ENCODE results near the gene CNR1.

Gene CNR1

DNA sequence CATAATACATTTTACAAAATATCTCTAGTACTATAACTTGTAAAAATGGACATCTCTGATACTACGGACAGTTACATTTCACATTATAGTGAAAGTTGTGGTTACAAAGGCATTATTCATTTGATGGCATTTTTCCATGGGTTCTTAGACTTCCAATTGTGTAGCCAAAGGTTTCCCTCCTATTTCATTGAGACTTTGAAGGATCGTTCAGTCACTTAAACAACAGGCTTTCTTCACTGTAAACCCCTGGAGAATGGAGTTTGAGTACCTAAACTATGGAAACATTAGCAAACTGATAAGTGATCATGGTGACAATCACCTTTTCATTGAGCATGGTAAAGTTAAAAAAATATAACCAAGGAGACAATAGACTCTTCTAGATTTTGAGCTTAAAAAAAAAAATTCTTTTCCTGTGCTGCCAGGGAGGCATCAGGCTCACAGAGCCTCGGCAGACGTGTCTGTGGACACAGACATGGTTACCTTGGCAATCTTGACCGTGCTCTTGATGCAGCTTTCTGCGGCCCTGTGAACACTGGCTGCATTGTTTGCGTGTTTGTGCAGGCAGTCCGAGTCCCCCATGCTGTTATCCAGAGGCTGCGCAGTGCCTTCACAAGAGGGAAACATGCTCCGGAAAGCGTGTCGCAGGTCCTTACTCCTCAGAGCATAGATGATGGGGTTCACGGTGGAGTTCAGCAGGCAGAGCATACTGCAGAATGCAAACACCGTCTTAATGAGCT lies 22.6 kb downstream of the CNR1 start:
- DNase-seq (ENCODE audit: low read depth in 2 of 2) = no peak

DNA sequence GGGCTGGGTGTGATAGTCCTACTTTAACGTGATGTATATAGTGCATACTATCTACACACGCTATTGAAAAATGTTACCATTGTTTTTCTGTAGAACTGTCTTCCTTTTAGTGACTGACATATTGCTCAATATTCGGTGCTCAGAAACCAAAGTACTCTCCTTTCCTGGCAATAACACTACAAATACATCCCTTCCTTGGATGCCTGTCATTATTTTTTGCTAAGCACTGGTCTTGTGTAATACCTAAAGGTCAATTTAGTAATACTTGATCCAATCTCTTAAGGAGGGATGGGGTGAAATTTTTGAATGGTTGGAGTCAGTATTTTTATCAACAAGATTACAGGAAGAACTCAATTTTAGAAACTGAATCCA lies 23.9 kb downstream of the CNR1 start:
- DNase-seq (ENCODE audit: low read depth in 2 of 2) = no peak

DNA sequence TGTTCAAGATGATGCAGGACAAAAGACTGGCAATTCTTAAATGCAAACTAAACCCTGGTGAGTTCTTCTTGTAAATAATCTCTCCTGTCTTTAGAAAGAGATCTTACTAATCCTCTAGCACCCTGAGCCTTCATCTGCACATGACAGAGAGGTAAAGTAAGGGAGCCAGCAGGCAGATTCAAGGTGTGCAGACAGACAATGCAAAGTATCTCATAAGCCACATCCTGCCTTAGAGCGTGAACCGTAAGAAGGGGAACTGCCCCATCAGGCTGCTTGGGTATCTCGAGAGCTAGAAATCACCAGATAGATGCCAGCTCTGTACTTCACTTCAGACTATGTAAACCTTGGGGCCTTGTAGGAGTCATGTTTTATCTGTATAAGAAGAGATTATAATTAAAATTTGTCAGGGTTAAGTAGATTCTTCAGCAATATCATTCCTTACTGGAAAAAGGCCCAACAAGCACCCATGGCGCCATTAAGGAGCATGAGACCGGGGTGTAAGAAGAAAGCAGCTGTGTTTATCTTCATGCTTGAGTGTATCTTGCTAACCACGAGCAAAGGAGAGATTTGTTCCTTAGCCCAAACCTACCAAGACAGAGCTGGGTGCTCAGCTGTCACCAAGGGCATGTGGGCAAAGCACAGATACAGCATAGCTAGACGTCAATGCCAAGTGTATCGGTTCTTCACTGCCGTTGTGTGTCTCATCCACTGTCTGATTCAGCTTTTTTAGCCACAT lies 24.4 kb downstream of the CNR1 start:
- no peak for DNase-seq (ENCODE audit: low read depth in 2 of 2)

DNA sequence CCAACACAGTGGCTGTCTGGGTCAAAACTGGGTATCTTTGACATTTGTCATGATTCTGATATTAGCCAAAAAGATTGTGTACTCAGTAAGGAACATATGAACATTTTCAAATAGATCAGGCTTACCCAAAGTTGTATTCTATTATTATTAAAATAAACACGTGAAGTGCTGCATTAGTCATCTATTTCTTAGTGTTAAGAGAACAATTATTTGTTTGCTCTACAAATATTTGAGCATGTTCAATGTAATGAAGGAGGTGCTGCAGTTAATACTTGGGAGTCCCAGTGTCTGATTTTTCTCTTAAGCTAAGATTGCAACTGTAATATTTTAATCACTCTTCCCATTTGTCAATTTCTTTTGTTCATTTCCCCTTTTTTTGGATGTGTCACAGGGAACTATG lies 28.2 kb downstream of the CNR1 start:
- no peak for DNase-seq (ENCODE audit: low read depth in 2 of 2)

DNA sequence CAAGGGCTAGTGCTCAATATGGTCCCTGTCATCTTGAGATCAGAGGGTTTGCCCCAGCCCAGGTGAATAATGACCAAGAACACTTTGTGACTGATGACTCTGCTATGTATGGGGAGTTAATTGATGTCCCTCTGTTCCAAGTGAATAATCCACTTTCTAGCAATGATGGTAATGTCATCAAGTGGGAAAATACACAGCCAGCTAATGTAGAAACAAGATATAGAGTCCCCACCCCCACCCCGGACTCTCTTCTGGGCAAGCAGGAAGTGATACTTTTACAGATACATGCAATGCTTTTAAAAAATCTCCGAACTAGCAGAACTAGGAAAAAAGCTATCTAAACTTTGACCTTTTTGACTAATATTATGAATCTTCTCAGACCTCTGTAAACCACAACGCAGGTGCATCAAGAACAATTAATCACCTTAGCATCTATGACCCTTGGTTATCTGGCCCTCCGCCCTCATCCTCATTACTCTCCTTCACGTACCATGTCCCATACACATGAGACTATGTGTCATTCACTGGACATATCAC lies 30.5 kb downstream of the CNR1 start:
- DNase-seq (ENCODE audit: low read depth in 2 of 2) = no peak

DNA sequence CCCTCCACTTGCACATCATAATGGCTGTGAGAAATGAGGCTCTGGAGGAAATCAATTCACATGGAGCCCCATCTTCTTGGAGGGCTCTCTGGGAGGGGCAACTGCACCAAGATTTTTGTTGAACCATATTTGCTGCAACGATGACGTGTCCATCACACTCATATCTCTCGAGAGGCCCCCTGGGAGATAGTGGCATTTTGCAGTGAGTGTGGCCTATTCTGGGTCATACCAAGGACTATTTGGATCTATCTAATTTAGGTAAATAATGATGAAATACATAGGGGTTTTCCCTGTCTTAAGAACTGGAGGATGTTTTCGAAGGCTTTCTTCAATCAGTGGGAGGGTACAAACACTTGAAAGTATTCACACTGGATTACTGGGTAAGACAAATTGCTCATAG lies 31.6 kb downstream of the CNR1 start:
- no peak for DNase-seq (ENCODE audit: low read depth in 2 of 2)

DNA sequence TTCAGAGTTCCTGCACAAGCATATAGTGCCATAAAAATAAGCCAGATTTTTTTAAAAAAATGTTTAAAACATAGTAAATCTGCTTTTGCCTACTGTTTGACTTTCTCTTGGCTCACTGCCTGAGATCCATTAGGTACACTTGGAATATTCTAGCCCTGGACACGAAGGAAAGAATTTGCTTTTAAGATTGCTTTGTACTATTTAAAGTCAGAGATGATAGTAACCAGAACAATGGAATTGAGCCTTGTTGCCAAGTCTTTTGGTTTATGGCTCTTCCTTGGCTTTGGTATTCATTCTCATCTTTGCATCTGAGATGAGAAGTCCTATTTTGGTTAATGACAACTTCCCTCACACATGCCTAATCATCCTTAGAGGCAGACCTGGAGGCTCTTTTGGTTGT lies 32.4 kb downstream of the CNR1 start:
- no peak for DNase-seq (ENCODE audit: low read depth in 2 of 2)

DNA sequence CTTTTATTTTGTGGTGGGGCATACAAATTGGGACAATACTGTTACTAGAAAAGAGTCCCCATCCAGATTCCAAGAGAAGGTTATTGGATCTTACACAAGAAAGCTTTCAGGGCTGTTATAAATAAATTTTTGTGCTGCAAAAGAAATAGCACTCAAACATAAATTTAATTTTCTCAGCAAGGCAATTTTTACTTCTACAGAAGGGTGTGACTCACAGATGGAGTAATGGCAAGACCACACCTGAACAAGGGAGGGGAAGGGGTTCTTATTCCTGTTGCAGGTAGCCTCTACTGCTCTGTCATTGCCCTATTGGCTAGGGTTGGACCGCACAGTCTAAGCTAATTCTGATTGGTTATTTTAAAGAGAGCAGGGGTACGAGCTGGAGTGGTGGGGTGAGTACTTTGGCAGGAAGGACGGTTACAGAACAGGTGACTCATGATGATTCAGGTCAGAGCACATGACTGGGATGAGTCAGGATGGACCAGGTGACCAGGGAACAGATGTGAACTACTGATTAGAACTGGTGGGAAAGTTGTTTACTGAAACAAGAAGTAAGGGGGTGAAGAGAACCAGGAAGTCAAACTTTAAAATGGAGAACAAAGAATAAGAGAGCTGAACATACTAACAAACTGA lies 41.1 kb downstream of the CNR1 start:
- no peak for DNase-seq (ENCODE audit: low read depth in 2 of 2)

DNA sequence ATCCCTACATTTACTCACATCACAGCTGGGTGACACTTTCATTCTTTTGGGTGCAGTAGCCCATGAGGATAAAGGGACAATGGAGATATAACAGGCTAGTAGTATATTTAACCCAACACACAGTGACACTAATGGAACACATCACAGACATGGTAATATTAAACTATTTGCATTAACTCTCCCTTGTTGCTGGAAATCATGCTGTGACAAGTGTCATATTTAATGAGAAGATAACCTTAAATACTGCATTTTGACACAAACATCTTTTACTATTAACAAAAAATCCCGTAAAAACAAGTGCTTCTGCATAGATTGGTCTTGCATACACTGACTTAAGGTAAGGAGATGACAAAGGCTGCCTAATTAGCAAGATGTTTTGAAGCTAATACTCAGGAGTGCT lies 45.5 kb downstream of the CNR1 start:
- DNase-seq (ENCODE audit: low read depth in 2 of 2) = no peak

DNA sequence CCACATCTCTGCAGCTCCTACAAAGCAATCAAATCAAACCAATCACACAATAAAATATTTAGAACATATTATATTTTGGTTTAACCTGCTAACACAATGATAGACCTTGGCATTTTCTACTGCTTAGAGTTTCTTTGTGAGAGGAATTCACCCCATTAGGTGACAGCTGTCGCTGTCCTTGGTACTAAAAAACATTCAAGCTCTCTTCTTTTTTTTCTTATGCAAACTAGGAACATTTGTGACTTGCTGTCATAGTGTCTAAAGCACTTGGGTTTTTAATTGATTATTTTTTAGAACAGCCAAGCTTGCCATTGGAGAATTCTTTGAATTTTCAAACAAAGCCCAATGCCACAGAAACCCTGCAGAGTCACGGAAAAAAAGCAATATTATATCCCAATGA lies 46.4 kb downstream of the CNR1 start:
- DNase-seq (ENCODE audit: low read depth in 2 of 2) = no peak

DNA sequence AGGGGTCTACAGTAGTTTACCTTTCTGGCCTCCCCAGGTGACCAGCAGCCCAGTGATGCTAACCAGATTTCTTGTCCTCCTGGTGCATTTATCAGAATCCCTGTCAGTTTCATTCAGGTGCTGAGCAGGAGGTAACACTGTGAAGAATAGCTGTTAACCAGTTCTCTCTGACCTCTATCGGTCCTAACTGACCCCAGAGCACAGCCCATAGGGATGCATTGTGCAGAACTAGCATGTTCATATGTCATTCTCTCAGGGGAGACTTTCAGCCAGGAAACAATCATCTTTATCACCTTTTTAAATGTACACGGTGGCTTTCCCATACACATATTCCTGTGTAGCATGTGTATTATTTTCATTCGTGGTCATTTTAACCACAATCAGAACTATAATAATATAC lies 49.9 kb downstream of the CNR1 start:
- DNase-seq (ENCODE audit: low read depth in 2 of 2) = no peak

DNA sequence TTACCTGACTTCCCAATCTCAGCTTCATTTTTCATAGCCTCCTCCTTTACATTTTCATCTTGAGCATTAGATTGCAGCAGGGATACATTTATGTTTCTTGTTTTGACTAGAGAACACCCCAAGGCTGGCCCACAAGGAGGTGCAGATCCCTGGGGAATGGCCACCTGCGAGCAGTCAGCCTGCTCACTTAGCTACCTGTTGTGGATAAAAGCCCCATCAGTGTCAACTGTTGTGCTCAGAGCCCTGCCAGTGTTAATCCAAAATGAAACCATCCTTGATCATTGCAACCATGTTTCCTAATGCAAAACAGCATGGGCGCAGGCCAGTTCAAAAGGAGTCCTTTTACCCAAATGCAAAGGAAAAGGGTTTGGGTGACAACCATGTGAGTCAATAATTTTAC lies 50.8 kb downstream of the CNR1 start:
- DNase-seq (ENCODE audit: low read depth in 2 of 2) = no peak

DNA sequence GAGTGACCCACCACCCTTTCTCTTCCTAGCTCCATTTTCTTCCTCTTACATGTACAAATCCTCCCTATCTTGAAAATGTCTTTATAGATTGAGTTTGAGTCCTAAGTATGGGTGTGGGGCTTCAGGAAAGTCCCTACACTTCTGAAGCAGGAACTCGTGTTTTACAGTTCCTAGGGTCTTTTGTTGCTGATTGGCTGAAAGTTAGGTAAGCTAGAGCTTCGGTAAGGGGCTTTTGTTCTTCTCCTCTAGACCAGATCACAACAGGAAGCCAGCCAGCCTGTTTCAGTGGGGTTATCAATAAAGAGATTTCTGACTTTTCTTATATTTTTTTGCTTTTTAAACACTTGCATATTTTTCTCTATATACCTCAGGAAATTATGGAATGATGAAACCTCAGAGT lies 51.3 kb downstream of the CNR1 start:
- DNase-seq (ENCODE audit: low read depth in 2 of 2) = no peak

DNA sequence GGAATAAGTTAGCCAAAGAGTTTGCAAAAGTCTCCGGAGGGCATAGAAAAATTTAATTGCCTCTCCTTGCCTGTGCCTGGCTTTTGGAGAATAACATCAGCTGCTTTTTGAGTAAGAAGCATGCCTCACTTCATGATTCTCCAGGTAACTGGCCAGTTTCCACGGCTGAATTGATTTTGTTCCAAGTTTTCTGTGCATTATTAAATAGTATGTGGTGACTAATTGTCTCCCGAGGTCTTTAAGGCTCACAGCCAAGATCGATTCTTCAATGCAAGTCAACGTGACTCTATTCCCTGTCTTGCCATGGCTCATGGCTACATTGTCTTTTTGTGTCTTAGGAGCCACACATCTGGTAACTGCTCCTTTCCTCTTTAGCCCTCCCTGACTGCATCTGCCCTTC lies 54.2 kb downstream of the CNR1 start:
- no peak for DNase-seq (ENCODE audit: low read depth in 2 of 2)

DNA sequence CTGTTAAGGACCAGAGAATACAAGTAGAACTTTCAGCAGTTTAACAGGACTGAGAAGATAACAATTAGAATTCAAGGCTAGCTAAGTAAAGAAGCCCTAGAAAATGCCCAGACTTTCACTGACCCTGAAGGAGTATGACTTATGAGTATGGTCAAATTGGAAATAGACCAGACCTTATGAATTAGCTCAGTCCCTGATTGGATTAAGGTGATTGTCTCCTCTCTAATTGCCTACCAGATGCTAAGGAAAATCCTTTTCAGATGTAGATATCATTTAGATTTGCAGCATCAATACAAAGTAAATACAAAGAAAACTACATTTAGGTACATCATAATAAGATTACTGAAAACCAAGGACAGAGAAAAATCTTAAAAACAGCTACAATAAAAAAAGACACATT lies 58.9 kb downstream of the CNR1 start:
- no peak for DNase-seq (ENCODE audit: low read depth in 2 of 2)

DNA sequence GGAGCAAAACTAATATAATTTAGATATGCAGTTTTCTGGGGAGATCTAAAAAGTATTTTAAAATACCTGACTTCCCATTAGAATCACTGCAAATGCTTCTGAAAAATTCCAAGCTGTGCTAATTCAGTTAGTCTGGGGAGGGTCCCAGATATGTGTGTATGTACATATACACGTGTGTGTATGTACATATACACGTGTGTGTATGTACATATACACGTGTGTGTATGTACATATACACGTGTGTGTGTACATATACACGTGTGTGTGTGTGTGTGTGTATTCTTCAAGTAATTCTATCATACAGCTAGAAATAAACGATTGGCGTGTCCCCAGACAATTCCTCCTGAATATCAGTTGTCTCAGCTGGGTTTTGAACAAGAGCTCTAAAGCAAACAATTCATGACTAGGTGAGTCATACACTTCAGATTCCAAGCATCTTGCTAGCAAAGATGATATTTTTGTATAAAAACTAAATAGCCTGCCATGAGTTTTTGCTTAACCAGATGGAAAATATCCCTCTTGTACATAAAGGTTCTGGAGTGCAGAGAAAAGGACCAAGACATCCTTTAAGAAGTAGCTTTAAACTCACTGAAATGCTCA lies 60.3 kb downstream of the CNR1 start:
- no peak for DNase-seq (ENCODE audit: low read depth in 2 of 2)

Measured in stimulated activated CD8-positive, alpha-beta memory T cell treated with anti-CD3 and anti-CD28 coated beads, Interleukin-15, amount 100 ng/mL, for 4 hours (primary cell).